Left renal cortex interstitium (tissue), 4 donors: ENCODE results near the gene AKAP14. TPM values are rescaled to one million over a fixed set of nuclear protein-coding genes. Genes with fewer than 3 reads are reported as not detected.
A peak's percentile ranks its signal among the peaks of the same experiment; 100 is the strongest.
"Not testable (repeated sequence)": the region's sequence is repeated elsewhere in the genome, so short reads cannot be mapped to it uniquely, and the experiment has no call there.

Experiments used
- DNase-seq, 4 donors: peaks; one replicate each; pipeline ENCODE4 v3.0.0-alpha.2; 2013; ENCODE audit warnings: low read depth in 4 of 4, low spot score in 2 of 4, missing footprints in 1 of 4
- polyA plus RNA-seq, 4 donors: library from polyadenylated mRNA; unstranded; fragments of 120-200 nt; gene quantifications; one replicate each; pipeline ENCODE4 v1.2.1, GENCODE V29; 2013; ENCODE audit not compliant: insufficient read length in 4 of 4

The AKAP14 gene
- polyA plus RNA-seq, 4 donors, result 0.34 to 0.77 (median 0.49) TPM; not detected in 1

DNA sequence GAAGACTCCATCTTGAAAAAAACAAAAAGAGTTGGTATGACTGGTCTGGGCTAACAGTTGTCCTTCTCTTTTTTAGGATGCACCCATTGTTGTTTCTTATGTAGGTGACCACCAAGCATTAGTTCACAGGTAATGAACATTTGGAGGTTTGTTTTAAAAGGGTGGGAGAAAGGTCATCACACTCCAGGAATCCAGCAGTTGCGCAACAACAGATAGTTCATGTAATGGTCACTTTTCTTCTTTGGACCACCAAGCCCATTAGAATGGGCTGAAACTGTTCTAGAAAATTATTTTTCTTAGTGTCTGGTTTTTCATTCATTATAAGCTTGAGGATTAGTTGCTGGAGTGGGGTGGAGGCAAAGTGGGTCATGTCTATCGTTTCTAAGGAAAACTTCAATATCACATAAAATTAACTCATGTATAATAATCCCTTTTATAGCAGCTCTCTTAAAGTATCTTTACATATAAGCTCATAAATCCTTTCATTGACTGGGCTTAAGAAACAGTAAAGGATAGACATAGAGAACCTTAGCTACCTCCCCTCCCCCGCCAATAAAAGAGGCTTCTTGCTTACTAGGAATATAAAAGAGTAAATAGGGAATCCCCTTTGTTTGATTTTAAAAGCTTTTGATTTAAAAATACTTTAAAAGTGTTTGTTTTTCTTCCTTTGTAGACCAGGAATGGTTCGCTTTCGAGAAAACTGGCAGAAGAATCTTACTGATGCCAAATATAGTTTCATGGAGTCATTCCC is 24.3 kb downstream of the AKAP14 start:
- DNase-seq, result no peak

DNA sequence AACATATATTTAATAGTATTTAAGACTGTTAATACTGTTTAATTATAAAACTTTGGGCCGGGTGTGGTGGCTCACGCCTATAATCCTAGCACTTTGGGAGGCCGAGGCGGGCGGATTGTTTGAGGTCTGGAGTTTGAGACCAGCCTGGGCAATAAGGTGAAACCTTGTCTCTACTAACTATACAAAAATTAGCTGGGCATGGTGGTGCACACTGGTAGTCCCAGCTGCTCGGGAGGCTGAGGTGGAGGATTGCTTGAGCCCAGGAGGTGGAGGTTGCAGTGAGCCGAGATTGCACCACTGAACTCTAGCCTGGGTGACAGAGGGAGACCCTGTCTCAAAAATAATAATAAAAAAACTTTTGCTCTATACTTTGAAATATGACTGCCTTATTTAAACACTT is 26.7 kb downstream of the AKAP14 start:
- DNase-seq, result not testable (repeated sequence)

DNA sequence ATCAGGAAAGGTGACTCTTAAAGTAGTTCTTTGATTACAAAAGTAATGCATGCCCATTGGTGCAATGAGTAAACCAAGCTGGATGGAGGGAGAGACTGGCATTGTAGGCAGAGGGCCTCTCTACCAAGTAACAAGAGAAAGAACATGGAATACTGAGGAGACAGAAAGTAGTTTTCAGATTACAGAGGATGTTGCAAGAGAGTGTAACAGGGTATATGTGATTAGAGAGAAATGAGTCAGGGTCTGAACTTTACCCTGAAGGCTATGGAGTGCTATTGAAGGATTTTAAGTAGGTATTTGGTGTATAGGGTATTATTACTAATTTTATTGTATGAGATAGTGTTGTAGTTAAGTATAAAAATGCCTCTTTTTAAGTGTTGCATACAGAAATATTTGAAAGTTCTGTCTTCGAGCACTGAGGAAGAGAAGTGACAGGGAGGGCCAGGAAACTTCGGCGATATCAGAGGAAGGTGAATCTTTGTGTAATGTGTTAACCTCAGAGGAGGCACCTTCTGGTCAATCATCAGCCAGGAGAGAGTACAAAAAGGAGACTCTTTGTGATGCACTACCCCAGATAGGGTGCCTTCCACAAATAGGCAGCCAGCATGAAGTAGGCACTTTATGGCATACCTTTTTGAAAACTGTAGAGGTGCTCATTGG is 39.7 kb downstream of the AKAP14 start:
- no peak for DNase-seq

DNA sequence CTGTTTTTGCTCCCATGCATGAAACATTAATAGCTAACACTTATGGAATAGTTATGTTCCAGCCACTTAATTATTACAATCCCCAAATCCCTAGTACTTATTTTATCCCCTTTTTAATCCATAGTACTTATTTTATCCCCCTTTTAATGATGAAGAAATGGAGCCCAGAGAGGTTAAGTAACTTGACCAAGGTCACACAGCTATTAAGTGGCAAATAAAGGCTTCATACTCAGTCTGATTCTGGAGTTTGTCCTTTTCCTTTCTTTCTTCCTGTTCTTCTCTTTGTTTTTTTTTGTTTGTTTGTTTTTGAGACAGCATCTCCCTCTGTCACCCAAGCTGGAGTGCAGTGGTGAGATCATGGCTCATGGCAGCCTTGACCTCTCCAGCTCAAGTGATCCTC is 45.6 kb downstream of the AKAP14 start:
- no peak for DNase-seq

DNA sequence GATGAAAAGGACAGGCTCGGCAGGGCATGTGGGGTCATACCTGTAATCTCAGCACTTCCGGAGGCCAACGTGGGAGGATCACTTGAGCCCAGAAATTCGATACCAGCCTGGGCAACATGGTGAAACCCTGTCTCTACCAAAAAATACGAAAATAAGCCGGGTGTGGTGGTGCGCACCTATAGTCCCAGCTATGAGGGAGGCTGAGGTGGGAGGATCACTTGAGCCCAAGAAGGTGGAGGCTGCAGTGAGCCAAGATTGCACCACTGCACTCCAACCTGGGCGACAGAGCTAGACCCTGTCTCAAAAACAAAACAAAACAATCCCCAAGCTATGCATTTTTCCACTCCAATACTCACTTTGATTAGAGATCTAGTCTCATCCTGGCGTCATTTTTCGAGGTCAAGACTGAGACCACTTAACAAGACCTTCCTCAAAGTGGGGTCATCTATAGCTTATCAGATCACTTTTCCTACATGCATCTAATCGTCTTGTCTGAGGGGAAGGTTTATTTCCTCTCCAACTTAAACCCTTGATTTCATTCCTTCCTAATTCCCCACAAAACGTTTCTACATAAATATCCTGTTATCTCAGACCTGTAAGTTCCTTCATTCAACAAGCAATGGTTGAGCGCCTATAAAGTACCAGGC is 46.6 kb downstream of the AKAP14 start:
- no peak for DNase-seq

DNA sequence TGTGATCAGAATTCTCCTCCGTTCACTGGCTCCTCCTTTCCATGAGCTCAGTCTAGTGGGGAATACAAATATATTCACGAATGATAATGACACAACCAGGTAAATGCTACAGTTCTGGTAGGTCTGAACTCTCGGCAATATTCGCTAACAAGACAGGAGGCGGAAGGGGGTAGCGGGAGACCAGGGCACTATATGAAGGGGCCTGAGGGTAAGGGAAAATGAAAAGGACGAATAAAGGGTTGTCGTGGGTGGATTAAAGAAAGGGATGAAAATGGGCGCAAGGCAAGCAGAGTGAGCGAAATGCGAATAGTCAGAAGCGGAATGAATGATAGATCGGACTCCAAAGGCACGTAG is 47.1 kb downstream of the AKAP14 start:
- DNase-seq, result peak in 2 of 4 donors; percentile 1 to 10

DNA sequence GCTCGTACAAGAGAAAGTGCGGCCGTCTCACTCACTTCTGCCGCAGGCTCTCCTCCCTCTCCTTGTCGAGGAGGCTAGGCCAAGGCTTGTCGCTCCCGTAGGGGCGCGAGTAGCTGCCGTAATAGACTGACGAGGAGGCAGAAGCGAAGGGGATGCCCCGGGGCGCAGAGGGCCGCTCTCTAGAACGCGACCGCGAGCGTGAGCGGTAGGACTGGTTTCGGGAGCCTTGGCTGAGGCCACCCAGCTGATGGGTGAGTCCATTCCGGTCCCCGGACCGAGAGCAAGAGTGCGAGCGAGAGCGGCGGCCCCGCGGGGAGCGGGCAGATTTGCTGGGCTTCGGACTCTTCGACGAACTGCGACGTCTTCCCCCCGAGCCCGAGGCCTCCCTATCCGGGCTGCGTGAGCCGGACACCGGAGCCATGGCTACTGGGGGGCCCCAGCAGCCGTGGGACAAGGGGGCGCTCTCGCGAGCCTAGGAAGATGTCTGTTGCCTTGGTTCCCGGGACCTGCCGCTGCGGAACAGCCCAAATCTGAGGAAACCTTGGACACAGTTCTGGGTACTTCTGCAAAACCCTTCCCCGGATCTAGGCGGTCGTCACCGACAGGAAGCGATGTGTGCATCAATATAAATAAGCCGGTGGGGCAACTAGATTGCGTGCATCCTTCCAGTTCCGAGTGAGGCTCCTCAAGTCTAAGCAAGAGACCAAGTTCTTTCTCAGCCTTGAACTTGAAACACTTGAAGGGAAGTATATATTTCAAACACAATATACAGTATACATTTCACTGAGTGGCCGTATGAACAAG is 47.7 kb downstream of the AKAP14 start, which contains the start of gene NKAP:
TSS of gene NKAP (minus strand) at position 567 of the 804 bp plus-strand sequence. CDS start at position 421, 146 bp downstream.
- peak; percentile 70 to 86 (median 72) for DNase-seq

DNA sequence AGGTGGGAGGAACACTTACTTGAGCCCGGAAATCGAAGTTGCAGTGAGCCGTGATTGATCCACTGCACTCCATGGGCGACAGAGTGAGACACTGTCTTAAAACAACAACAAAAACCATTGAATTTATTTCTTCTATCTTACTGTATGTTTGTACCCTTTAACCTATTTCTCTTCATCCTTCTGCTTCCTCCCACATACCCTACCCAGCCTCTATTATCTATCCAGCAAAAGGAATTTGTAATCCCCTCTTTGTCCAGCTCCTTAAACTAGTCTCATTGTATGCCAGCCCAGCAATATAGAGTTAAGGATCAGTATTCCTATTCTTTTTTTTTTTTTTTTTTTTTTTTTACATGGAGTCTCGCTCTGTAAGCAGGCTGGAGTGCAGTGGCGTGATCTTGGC is 49.8 kb downstream of the AKAP14 start:
- no peak for DNase-seq

DNA sequence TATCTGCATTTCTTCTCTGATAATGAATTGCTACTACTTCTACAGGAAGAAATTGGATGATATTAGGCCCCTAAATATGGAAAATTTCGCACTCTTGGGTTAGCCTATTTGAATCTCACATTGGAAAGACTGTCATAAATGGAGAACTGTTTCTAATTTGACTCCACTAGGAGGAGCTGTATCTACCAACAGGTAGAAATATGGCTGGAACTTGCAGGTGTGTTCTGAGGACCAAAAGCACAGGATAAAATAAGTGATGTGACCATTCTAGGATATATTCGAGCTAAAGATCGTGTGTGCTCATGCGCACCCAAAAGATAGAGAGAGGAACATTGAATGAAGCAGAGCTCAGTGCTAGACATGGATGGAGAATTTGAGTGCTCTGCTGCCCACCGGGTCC is 52.7 kb downstream of the AKAP14 start:
- DNase-seq, result no peak

DNA sequence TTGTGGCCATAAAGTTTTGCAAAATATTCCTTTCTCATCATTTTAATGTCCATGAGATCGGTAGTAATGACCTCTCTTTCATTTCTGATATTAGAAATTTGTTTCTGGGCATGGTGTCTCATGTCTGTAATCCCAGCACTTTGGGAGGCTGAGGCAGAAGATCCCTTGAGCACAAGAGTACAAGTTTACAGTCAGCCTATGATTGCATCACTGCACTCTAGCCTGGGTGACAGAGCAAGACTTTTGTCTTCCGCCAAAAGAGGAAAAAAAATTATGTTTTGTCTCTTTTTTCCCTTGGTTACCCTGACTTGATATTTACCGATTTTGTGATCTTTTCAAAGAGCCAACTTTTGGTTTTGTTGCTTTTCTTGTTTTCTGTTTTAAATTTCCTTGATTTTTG is 58.7 kb downstream of the AKAP14 start:
- no peak for DNase-seq

DNA sequence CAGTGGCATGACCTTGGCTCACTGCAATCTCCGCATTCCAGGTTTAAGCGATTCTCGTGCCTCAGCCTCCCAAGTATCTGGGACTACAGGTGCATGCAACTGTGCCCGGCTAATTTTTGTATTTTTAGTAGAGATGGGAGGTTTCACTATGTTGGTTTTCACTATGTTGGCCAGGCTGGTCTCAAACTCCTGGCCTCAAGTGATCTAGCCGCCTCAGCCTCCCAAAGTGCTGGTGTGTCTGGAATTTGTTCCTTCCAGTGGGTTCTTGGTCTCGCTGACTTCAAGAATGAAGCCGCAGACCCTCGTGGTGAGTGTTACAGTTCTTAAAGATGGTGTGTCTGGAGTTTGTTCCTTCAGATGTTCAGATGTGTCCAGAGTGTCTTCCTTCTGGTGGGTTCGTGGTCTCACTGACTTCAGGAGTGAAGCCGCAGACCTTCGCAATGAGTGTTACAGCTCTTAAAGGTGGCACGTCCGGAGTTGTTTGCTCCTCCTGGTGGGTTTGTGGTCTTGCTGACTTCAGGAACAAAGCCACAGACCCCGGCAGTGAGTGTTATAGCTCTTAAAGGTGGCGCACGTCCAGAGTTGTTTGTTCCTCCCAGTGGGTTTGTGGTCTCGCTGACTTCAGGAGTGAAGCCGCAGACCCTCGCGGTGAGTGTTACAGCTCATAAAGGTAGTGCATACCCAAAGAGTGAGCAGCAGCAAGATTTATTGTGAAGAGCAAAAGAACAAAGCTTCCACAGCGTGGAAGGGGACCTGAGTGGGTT is 60.3 kb downstream of the AKAP14 start:
- DNase-seq, result not testable (repeated sequence)

DNA sequence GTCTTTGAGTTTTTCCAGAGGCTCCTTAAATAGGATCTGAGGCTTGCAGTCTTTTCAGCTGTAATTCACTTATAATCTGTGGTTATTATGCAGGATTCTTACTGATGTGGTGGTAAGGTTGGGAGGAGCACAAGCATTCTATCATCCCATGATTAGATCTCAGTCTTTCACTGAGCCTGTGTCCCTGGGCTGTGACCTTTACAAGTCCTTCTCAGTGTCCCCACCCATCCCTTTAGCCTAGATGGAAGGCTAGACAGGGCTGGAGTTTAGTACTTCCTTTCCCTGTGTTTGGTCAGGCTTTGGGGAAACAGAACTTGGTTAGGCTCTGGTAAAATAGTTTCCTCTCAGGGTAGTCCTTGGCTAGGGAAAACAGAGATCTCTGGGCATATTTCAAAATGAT is 64.9 kb downstream of the AKAP14 start:
- DNase-seq, result no peak

DNA sequence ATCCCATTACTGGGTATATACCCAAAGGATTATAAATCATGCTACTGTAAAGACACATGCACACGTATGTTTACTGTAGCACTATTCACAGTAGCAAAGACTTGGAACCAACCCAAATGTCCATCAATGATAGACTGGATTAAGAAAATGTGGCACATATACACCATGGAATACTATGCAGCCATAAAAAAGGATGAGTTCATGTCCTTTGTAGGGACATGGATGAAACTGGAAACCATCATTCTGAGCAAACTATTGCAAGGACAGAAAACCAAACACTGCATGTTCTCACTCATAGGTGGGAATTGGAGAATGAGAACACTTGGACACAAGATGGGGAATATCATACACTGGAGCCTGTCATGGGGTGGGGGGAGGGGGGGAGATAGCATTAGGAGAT is 71.1 kb downstream of the AKAP14 start:
- not testable (repeated sequence) for DNase-seq

Other genes starting within 250 kb of the AKAP14 start
- gene SEPTIN6, start 202.7 kb upstream of the AKAP14 start, polyA plus RNA-seq, result 10 to 100 TPM; 61.0 to 68.8 (median 63.8) TPM
- gene SOWAHD, start 137.3 kb upstream of the AKAP14 start, polyA plus RNA-seq, result under 1 TPM; 0.40 to 0.79 (median 0.61) TPM
- 1,000 to 10,000 TPM; 1,958 to 2,894 (median 2,245) TPM for gene RPL39, start 104.3 kb upstream of the AKAP14 start, polyA plus RNA-seq
- 10 to 100 TPM; 24.3 to 39.4 (median 34.0) TPM for gene UPF3B, start 42.9 kb upstream of the AKAP14 start, polyA plus RNA-seq
- gene RNF113A, start 24.2 kb upstream of the AKAP14 start, polyA plus RNA-seq, result 10 to 100 TPM in 3 of 4 donors, 1 to 10 TPM in 1; 9.3 to 13.5 (median 12.2) TPM
- 100 to 1,000 TPM; 118 to 179 (median 134) TPM for gene NDUFA1, start 24.1 kb upstream of the AKAP14 start, polyA plus RNA-seq
- gene NKAP, start 47.9 kb downstream of the AKAP14 start, polyA plus RNA-seq, result 10 to 100 TPM; 12.3 to 18.2 (median 15.9) TPM
- gene RHOXF2B, start 181.8 kb downstream of the AKAP14 start, polyA plus RNA-seq, result under 1 TPM in 2 of 4 donors, not detected in 2; 0.14 to 0.94 TPM
- gene RHOXF1, start 220.0 kb downstream of the AKAP14 start, polyA plus RNA-seq, result 1 to 10 TPM in 2 of 4 donors, under 1 TPM in 2; 0.17 to 3.9 (median 1.6) TPM